Measurements from ENCODE around the gene EIF2AK3. TPM values are rescaled to one million over a fixed set of nuclear protein-coding genes. Genes with fewer than 3 reads are reported as not detected.

The EIF2AK3 gene
- total RNA-seq, 4 donors from 2014 or later = 7.9 to 11.9 (median 10.0) TPM

- no peaks in the 10 kb centered on the region for H3K9me3 ChIP-seq
- no peak overlapping the region for H3K27ac ChIP-seq (replicated peaks in 1 of 4)
- TF ChIP-seq POLR2A (IDR thresholded peaks at IDR 0.05; ENCODE audit: low read depth) = no peak
- no peak for TF ChIP-seq POLR2AphosphoS5 (IDR thresholded peaks at IDR 0.05)
- no peak for TF ChIP-seq CTCF (IDR thresholded peaks at IDR 0.05)
- no peak for TF ChIP-seq EP300 (IDR thresholded peaks at IDR 0.05)
- H3K27me3 ChIP-seq = no peaks in the 10 kb centered on the region
- peaks cover 8 to 55% (median 21%) of the 10 kb centered on the region in 4 donors for H3K36me3 ChIP-seq
- intact Hi-C loops (cut with DNase I) = no loop called here
- no peak for DNase-seq (ENCODE audit: extremely low spot score)
- WGBS = 73% methylated on average over 3 of the region's 3 CpGs
- H3K4me1 ChIP-seq = peaks cover 0 to 3% (median 0%) of the 10 kb centered on the region in 4 donors
- no peak overlapping the region for H3K4me3 ChIP-seq
Measured at GRCh38 chr2:88568179-88568578, 59.1 kb downstream of the EIF2AK3 start.

- H3K36me3 ChIP-seq = peaks cover 7 to 58% (median 28%) of the 10 kb centered on the region in 4 donors
- no peak for DNase-seq (ENCODE audit: extremely low spot score)
Measured at GRCh38 chr2:88564402-88564801, 62.9 kb downstream of the EIF2AK3 start.

GRCh38 chr2:88563129-88563528 is 64.1 kb downstream of the EIF2AK3 start:
- DNase-seq (ENCODE audit: extremely low spot score) = no peak
- intact Hi-C loops (cut with DNase I) = no loop called here
- Histone ChIP-seq H3K4me1 (no peaks in the 10 kb centered on the region), H3K27ac (replicated peaks in 1 of 4) (no peak overlapping the region), H3K36me3 (peaks cover 7 to 56% (median 28%) of the 10 kb centered on the region in 4 donors), H3K27me3 (no peaks in the 10 kb centered on the region), H3K4me3 (no peak overlapping the region), H3K9me3 (no peaks in the 10 kb centered on the region)
- TF ChIP-seq POLR2A (IDR thresholded peaks at IDR 0.05; ENCODE audit: low read depth) (no peak), EP300 (IDR thresholded peaks at IDR 0.05) (no peak)
- 52% methylated on average over 2 of the region's 2 CpGs for WGBS

More at GRCh38 chr2:88564402-88564801, 62.9 kb downstream of the EIF2AK3 start:
- no peaks in the 10 kb centered on the region for H3K27me3 ChIP-seq
- no peak overlapping the region for H3K27ac ChIP-seq (replicated peaks in 1 of 4)
- TF ChIP-seq EP300 (IDR thresholded peaks at IDR 0.05) = no peak
- TF ChIP-seq POLR2A (IDR thresholded peaks at IDR 0.05; ENCODE audit: low read depth) = no peak
- no peak for TF ChIP-seq CTCF (IDR thresholded peaks at IDR 0.05)
- no peak for TF ChIP-seq POLR2AphosphoS5 (IDR thresholded peaks at IDR 0.05)
- no peak overlapping the region for H3K4me3 ChIP-seq
- intact Hi-C loops (cut with DNase I) = no loop called here
- no peaks in the 10 kb centered on the region for H3K4me1 ChIP-seq
- 86% methylated on average over 2 of the region's 2 CpGs for WGBS
- H3K9me3 ChIP-seq = no peaks in the 10 kb centered on the region

- no peak for DNase-seq (ENCODE audit: extremely low spot score)
- H3K9me3 ChIP-seq = no peaks in the 10 kb centered on the region
- peaks cover 14 to 66% (median 41%) of the 10 kb centered on the region in 4 donors for H3K36me3 ChIP-seq
- no peaks in the 10 kb centered on the region for H3K27me3 ChIP-seq
- H3K4me3 ChIP-seq = no peak overlapping the region
- intact Hi-C loops (cut with DNase I) = no loop called here
- no peak overlapping the region for H3K27ac ChIP-seq (replicated peaks in 1 of 4)
- H3K4me1 ChIP-seq = no peaks in the 10 kb centered on the region
- TF ChIP-seq CTCF (IDR thresholded peaks at IDR 0.05) (no peak), POLR2A (IDR thresholded peaks at IDR 0.05; ENCODE audit: low read depth) (no peak), EP300 (IDR thresholded peaks at IDR 0.05) (no peak), POLR2AphosphoS5 (IDR thresholded peaks at IDR 0.05) (no peak)
- WGBS = 100% methylated on average over 3 of the region's 3 CpGs
Measured at GRCh38 chr2:88561646-88562388, 65.4 kb downstream of the EIF2AK3 start.

GRCh38 chr2:88560619-88561307 is 66.5 kb downstream of the EIF2AK3 start:
- Histone ChIP-seq H3K36me3 (peaks cover 14 to 68% (median 50%) of the 10 kb centered on the region in 4 donors), H3K27me3 (no peaks in the 10 kb centered on the region), H3K27ac (replicated peaks in 1 of 4) (no peak overlapping the region), H3K4me1 (no peaks in the 10 kb centered on the region), H3K4me3 (no peak overlapping the region), H3K9me3 (no peaks in the 10 kb centered on the region)
- TF ChIP-seq POLR2A (IDR thresholded peaks at IDR 0.05; ENCODE audit: low read depth) = no peak
- TF ChIP-seq POLR2AphosphoS5 (IDR thresholded peaks at IDR 0.05) = no peak
- no peak for TF ChIP-seq CTCF (IDR thresholded peaks at IDR 0.05)
- TF ChIP-seq EP300 (IDR thresholded peaks at IDR 0.05) = no peak
- intact Hi-C loops (cut with DNase I) = no loop called here
- DNase-seq (ENCODE audit: extremely low spot score) = no peak
- 95% methylated on average over 2 of the region's 3 CpGs for WGBS
